ENCODE measurements around the gene ARL9. TPM values are rescaled to one million over a fixed set of nuclear protein-coding genes. Genes with fewer than 3 reads are reported as not detected.

Gene ARL9
- total and polyA plus RNA-seq, 9 of the 15 experiments (the other 6 are each of a cell fraction or from before 2014, with no cell fraction given): 0.10 to 0.15 (median 0.11) TPM; not detected in 6

- 0 out of 2 replicates have a peak, but pooled peaks have one; percentile 26 for TF ChIP-seq SMARCC2 (IDR thresholded peaks at IDR 0.05; ENCODE audit: low read depth)
- peak; percentile 50 for TF ChIP-seq USF1 (CRISPR knock-in tag; IDR thresholded peaks at IDR 0.05)
- TF ChIP-seq XRCC4 (IDR thresholded peaks at IDR 0.05; ENCODE audit: extremely low read depth, insufficient read depth, insufficient read length): no peak
- TF ChIP-seq CXXC5 (CRISPR knock-in tag; IDR thresholded peaks at IDR 0.05): peak; percentile 82
- no peak; the same call in 1 of the 2 replicates for TF ChIP-seq STAG1 (CRISPR knock-in tag; IDR thresholded peaks at IDR 0.05; ENCODE audit: borderline replicate concordance)
- peak; percentile 73 for TF ChIP-seq EP400 (IDR thresholded peaks at IDR 0.05)
- peak; percentile 31; the same call in 1 of the 2 replicates for TF ChIP-seq LCOR (CRISPR knock-in tag; IDR thresholded peaks at IDR 0.05)
- TF ChIP-seq MNT (conservative IDR thresholded peaks at IDR 0.05): peak; percentile 82 to 89
- peak; percentile 86 to 99 for TF ChIP-seq MAZ (CRISPR knock-in tag; conservative IDR thresholded peaks at IDR 0.05 in 1 of 2, IDR thresholded peaks at IDR 0.05 in 1 of 2)
- TF ChIP-seq NFIC (IDR thresholded peaks at IDR 0.05): peak; percentile 27; the same call in 1 of the 2 replicates
- peak; percentile 90 for TF ChIP-seq L3MBTL2 (IDR thresholded peaks at IDR 0.05)
- no peak for TF ChIP-seq SPI1 (IDR thresholded peaks at IDR 0.05; ENCODE audit: borderline replicate concordance, low read depth, low read length)
- TF ChIP-seq TFAP4 (CRISPR knock-in tag; IDR thresholded peaks at IDR 0.05; ENCODE audit: borderline replicate concordance): peak; percentile 97
- peak; percentile 15 for TF ChIP-seq PHF20 (IDR thresholded peaks at IDR 0.05; ENCODE audit: partially characterized antibody)
- TF ChIP-seq CREB1 (IDR thresholded peaks at IDR 0.05): peak; percentile 55
- peak; percentile 85 for TF ChIP-seq CREB1 (CRISPR knock-in tag; IDR thresholded peaks at IDR 0.05)
- 0 out of 4 replicates have a peak, but pooled peaks of 1 of the 2 experiments have one; percentile 56 for TF ChIP-seq TBL1XR1 (IDR thresholded peaks at IDR 0.05; ENCODE audit: low read length in 2 of 2)
- no peak for TF ChIP-seq RBM15 (IDR thresholded peaks at IDR 0.05; ENCODE audit: insufficient read depth, low read length)
- TF ChIP-seq MYC (IDR thresholded peaks at IDR 0.05; ENCODE audit: low read depth, low read length): peak; percentile 93
- no peak for TF ChIP-seq MYC (CRISPR knock-in tag; IDR thresholded peaks at IDR 0.05; ENCODE audit: borderline replicate concordance, low read depth)
- no peak for TF ChIP-seq SNAPC5 (CRISPR knock-in tag; IDR thresholded peaks at IDR 0.05)
Observed at GRCh38 chr4:56544573-56545131, 39.1 kb downstream of the ARL9 start (continued).

Data from K562 (cell line).